Esophagus muscularis mucosa (tissue), 4 donors: Measurements from ENCODE around the gene MRPL51.

Source experiments
- CTCF ChIP-seq, 3 experiments: fragments of 200-600 bp in 2 of 3; fragments of 450-650 bp in 1 of 3; sonication (generic) in 2 of 3; IDR thresholded peaks; one replicate each; pipeline ENCODE4 v1.5.1; 2017 to 2019; ENCODE audit warnings: antibody characterized with exemption in 3 of 3, mild to moderate bottlenecking in 2 of 3, moderate library complexity in 1 of 3
- EP300 ChIP-seq: sonication (generic); formaldehyde crosslinking; IDR thresholded peaks from one replicate; pipeline ENCODE4 v1.6.1; 2017; ENCODE audit warnings: antibody characterized with exemption
- POLR2A ChIP-seq: fragments of 450-650 bp; IDR thresholded peaks from one replicate; pipeline ENCODE4 v1.6.1; 2017; ENCODE audit warnings: antibody characterized with exemption, moderate library complexity, mild to moderate bottlenecking, low read depth

GRCh38 chr12:6526766-6527525 lies 33.9 kb upstream of the MRPL51 start:
- TF ChIP-seq CTCF (IDR thresholded peaks at IDR 0.05) (no peak), POLR2A (no peak), EP300 (no peak)
